ENCODE results near the gene HOXC4. TPM values are rescaled to one million over a fixed set of nuclear protein-coding genes. Genes with fewer than 3 reads are reported as not detected.
A peak's percentile ranks its signal among the peaks of the same experiment; 100 is the strongest.

HOXC4 gene
- polyA plus RNA-seq, 2 of the 4 experiments (the other 2 are of a cell fraction): 1.3 to 4.0 TPM

- TF ChIP-seq CBX8 (IDR thresholded peaks at IDR 0.05): no peak
- TF ChIP-seq HDAC2 (IDR thresholded peaks at IDR 0.05): no peak
- no peak for TF ChIP-seq ESRRA (IDR thresholded peaks at IDR 0.05; ENCODE audit: borderline replicate concordance, low read length)
Measured at GRCh38 chr12:54015018-54015931, 38.4 kb upstream of the HOXC4 start (continued).

GRCh38 chr12:54016051-54016450, 37.6 kb upstream of the HOXC4 start:
- no peak for DNase-seq (ENCODE audit: low read depth in 1 of 2, low spot score in 1 of 2)
- H3K9me3 ChIP-seq: no peaks in the 10 kb centered on the region
- peak overlapping the region; percentile 96 to 99 for H3K27ac ChIP-seq
- 88% methylated on average over 3 of the region's 3 CpGs for WGBS (ENCODE audit: missing lambda C conversion rate)
- H3K4me3 ChIP-seq: peak overlapping the region; percentile 61
- no peak for FAIRE-seq
- CTCF ChIA-PET: interaction anchor here (1.0 to 28.7 kb wide), 10 partner anchors 7 to 270 kb away, joined by 3 to 1074 read pairs (median 8); partner anchors contain the start of genes HOXC5, HOXC6, HOXC9 and SMUG1
- H3K4me1 ChIP-seq: peaks cover 56% of the 10 kb centered on the region
- ATAC-seq: no peak
- POLR2A ChIA-PET: interaction anchor here (0.9 to 2.5 kb wide), 9 partner anchors 10 to 200 kb away, joined by 3 to 26 read pairs (median 11); partner anchors contain the start of genes HOXC4, HOXC5, HOXC6 and HOXC9
- no peak for TF ChIP-seq FOSL2 (IDR thresholded peaks at IDR 0.05)
- TF ChIP-seq FOSL2 (CRISPR knock-in tag; IDR thresholded peaks at IDR 0.05): no peak
- no peak for TF ChIP-seq EP300 (IDR thresholded peaks at IDR 0.05)
- TF ChIP-seq NR3C1 (IDR thresholded peaks at IDR 0.05): no peak
- no peak for TF ChIP-seq FOSB (CRISPR knock-in tag; IDR thresholded peaks at IDR 0.05)
- TF ChIP-seq POLR2AphosphoS2 (conservative IDR thresholded peaks at IDR 0.05; ENCODE audit: low read length): no peak
- no peak for TF ChIP-seq CBX8 (IDR thresholded peaks at IDR 0.05)
- TF ChIP-seq MYC (IDR thresholded peaks at IDR 0.05; ENCODE audit: borderline replicate concordance, low read length): no peak
- TF ChIP-seq MAZ (IDR thresholded peaks at IDR 0.05; ENCODE audit: borderline replicate concordance, low read depth, low read length): no peak
- TF ChIP-seq CBX2 (IDR thresholded peaks at IDR 0.05; ENCODE audit: borderline replicate concordance, low read depth): no peak
- TF ChIP-seq RARB (CRISPR knock-in tag; IDR thresholded peaks at IDR 0.05): no peak
- no peak for TF ChIP-seq MAFK (IDR thresholded peaks at IDR 0.05; ENCODE audit: partially characterized antibody)
- no peak for TF ChIP-seq RFX5 (IDR thresholded peaks at IDR 0.05)
- no peak for TF ChIP-seq ELK1 (IDR thresholded peaks at IDR 0.05; ENCODE audit: low read depth, low read length)
- TF ChIP-seq HOXB5 (CRISPR knock-in tag; IDR thresholded peaks at IDR 0.05): no peak
- TF ChIP-seq FOXS1 (CRISPR knock-in tag; IDR thresholded peaks at IDR 0.05): no peak
- no peak for TF ChIP-seq BHLHE40 (IDR thresholded peaks at IDR 0.05; ENCODE audit: low read depth, low read length)
- no peak for TF ChIP-seq KDM5A (IDR thresholded peaks at IDR 0.05)
- TF ChIP-seq HMGXB4 (CRISPR knock-in tag; IDR thresholded peaks at IDR 0.05; ENCODE audit: borderline replicate concordance): no peak
- TF ChIP-seq RNF2 (IDR thresholded peaks at IDR 0.05; ENCODE audit: borderline replicate concordance, low read depth): no peak
- H3K4me2 ChIP-seq: peak overlapping the region; percentile 96

All from A549 (cell line).